ENCODE data around the gene YBX1.
"Not testable (repeated sequence)": the region's sequence is repeated elsewhere in the genome, so short reads cannot be mapped to it uniquely, and the experiment has no call there.

The YBX1 gene

GRCh38 chr1:42748461-42749410 is 66.5 kb downstream of the YBX1 start:
- TF ChIP-seq, protein P1, sequence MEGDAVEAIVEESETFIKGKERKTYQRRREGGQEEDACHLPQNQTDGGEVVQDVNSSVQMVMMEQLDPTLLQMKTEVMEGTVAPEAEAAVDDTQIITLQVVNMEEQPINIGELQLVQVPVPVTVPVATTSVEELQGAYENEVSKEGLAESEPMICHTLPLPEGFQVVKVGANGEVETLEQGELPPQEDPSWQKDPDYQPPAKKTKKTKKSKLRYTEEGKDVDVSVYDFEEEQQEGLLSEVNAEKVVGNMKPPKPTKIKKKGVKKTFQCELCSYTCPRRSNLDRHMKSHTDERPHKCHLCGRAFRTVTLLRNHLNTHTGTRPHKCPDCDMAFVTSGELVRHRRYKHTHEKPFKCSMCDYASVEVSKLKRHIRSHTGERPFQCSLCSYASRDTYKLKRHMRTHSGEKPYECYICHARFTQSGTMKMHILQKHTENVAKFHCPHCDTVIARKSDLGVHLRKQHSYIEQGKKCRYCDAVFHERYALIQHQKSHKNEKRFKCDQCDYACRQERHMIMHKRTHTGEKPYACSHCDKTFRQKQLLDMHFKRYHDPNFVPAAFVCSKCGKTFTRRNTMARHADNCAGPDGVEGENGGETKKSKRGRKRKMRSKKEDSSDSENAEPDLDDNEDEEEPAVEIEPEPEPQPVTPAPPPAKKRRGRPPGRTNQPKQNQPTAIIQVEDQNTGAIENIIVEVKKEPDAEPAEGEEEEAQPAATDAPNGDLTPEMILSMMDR (IDR thresholded peaks at IDR 0.05; ENCODE audit: borderline replicate concordance, insufficient read depth, low read depth, low read length): no peak
- no peak overlapping the region for H3K4me3 ChIP-seq (ENCODE audit: low read depth, low read length)

GRCh38 chr1:42750041-42750440 is 67.8 kb downstream of the YBX1 start:
- no peak overlapping the region for H3K4me3 ChIP-seq (ENCODE audit: low read depth, low read length)
- TF ChIP-seq, protein P1 (IDR thresholded peaks at IDR 0.05; ENCODE audit: borderline replicate concordance, insufficient read depth, low read depth, low read length): no peak

DNA sequence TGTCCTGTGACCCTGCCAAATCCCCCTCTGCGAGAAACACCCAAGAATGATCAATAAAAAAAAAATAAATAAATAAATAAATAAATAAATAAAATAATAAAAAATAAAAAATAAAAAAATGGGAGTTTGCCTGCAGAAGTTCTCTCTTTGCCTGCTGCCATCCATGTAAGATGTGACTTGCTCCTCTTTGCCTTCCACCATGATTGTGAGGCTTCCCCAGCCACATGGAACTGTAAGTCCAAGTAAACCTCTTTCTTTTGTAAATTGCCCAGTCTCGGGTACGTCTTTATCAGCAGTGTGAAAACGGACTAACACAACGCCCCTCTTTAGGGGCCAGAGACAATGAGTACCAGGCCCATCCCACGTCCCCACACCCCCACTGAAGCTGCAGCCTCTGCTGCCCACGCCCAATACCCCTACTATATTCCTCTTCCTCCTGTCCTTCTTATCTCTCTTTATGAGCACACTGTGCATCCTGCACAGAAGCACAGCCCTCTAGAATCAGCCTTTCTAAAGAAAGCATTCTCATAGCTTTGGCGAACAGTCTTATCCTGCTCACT is 69.4 kb downstream of the YBX1 start:
- H3K4me3 ChIP-seq (ENCODE audit: low read depth, low read length): not testable (repeated sequence)

DNA sequence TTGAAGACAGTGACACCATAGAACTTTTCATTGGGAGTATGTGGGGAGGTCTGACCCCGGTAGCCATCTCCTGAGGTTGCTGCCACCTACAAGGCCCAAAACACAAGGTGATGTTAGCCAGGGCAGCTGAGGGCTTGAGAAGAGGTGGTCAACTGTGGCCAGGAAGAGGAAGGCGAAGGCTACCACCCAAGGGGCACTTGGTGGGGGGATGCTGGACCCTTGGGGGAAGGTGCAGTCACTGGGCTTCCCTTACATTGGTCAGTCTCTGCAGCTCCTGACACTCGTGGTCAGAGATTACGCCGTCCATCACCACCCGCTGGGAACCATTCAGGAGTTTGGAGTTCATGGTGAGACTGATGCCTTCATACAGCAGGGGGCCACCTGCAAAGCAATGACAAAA is 70.1 kb downstream of the YBX1 start:
- no peak overlapping the region for H3K4me3 ChIP-seq (ENCODE audit: low read depth, low read length)
- TF ChIP-seq, protein P1 (IDR thresholded peaks at IDR 0.05; ENCODE audit: borderline replicate concordance, insufficient read depth, low read depth, low read length): no peak

GRCh38 chr1:42753070-42753469 is 70.9 kb downstream of the YBX1 start:
- TF ChIP-seq, protein P1 (IDR thresholded peaks at IDR 0.05; ENCODE audit: borderline replicate concordance, insufficient read depth, low read depth, low read length): no peak
- no peak overlapping the region for H3K4me3 ChIP-seq (ENCODE audit: low read depth, low read length)
